Pancreas (tissue), 10 donors: ENCODE measurements around the gene AIG1. TPM values are rescaled to one million over a fixed set of nuclear protein-coding genes. Genes with fewer than 3 reads are reported as not detected.

ENCODE experiments used
- ATAC-seq, 4 donors: fragments of 200-7000 bp; cut with Tn5 transposase; one replicate each; pipeline versions ENCODE4 v1.8.0 to v1.9.1; 2020; ENCODE audit warnings: mild to moderate bottlenecking in 4 of 4, moderate library complexity in 4 of 4
- DNase-seq, 6 donors: peaks; one replicate each; pipeline ENCODE4 v3.0.0-alpha.2; 2020
- FAIRE-seq: peaks from 2 replicates; lab custom pipeline; 2012; peaks lifted over from hg19 to GRCh38; lab: Jason Lieb, UNC
- H3K27ac ChIP-seq, 4 donors: fragments of 200-600 bp; sonication (generic); 1 replicate in 3 of 4; 2 replicates in 1 of 4; pipeline versions ENCODE4 v1.5.0 to v1.8.0; 2020
- H3K27me3 ChIP-seq, 4 donors: fragments of 200-600 bp; one replicate each; pipeline ENCODE4 v1.8.0; 2021
- H3K36me3 ChIP-seq, 3 donors: fragments of 200-600 bp; sonication (generic) in 1 of 3; one replicate each; pipeline versions ENCODE4 v1.5.0 to v1.8.0; 2020 to 2021
- H3K4me1 ChIP-seq, 3 donors: fragments of 200-600 bp; one replicate each; pipeline ENCODE4 v1.8.0; 2021
- H3K4me3 ChIP-seq, 4 donors: fragments of 200-600 bp; sonication (generic) in 2 of 4; one replicate each; pipeline versions ENCODE4 v1.5.0 to v1.8.0; 2020 to 2021
- H3K9me3 ChIP-seq, 4 donors: fragments of 200-600 bp; one replicate each; pipeline ENCODE4 v1.8.0; 2021
- CTCF ChIP-seq, 4 donors: fragments of 200-600 bp; sonication (generic) in 3 of 4; IDR thresholded peaks; one replicate each; pipeline versions ENCODE4 v1.5.0 to v1.8.0; 2021; ENCODE audit warnings: antibody characterized with exemption in 4 of 4
- WGBS, 2 donors: extraction: QIAGEN DNeasy Blood & Tissue Kit; methylation state at CpG; one replicate each; pipeline ENCODE4 v1.1.7; 2013; 5-methylcytosine and 5-hydroxymethylcytosine counted together
- intact Hi-C, 3 donors: fragments of 100-400 bp; cut with DNase I; formaldehyde crosslinking; loops; one replicate each; pipeline versions ENCODE4 v1.11.1 to v1.14.2; 2022
- polyA plus RNA-seq, 2 donors: library from polyadenylated mRNA; stranded (reverse); fragments of 200-250 nt; gene quantifications; one replicate each; pipeline ENCODE4 v1.2.3, GENCODE V29; 2013
- total RNA-seq, 6 donors: library from RNA; stranded (reverse); fragmentation: NEBNext Ultra II Directional in 4 of 6; extraction: Animal tissue kit (Norgen Biotek cat#: 25700) in 4 of 6; gene quantifications; one replicate each; pipeline versions ENCODE4 v1.2.1 to v1.2.4, GENCODE V29; 2021 to 2023
- donor health status: healthy with polysubstance abuse.
- donor health status: DM: no; HTN: no; CAD: no; lungs with moderate emphysema.
- donor health status: DM: no; HTN: no; CAD: no.
- donor health status: control.
- donor health status: control.
- donor health status: Bipolar disorder and iron deficiency.
- donor health status: DM: yes; HTN: yes; CAD: no.
- donor health status: DM: no; HTN: no; CAD: no.
- donor health status: DM: no; HTN: no; CAD: no.
- donor health status: DM: yes; HTN: yes; CAD: no.

Gene AIG1
- total and polyA plus RNA-seq, 8 donors = 8.7 to 28.9 (median 14.9) TPM

GRCh38 chr6:143141442-143141841, 80.8 kb downstream of the AIG1 start:
- DNase-seq (no peak), ATAC-seq (no peak), FAIRE-seq (no peak)
- H3K4me1 ChIP-seq = no peaks in the 10 kb centered on the region
- no peaks in the 10 kb centered on the region for H3K9me3 ChIP-seq
- no peak for TF ChIP-seq CTCF (IDR thresholded peaks at IDR 0.05)
- H3K4me3 ChIP-seq = no peak overlapping the region
- intact Hi-C loops = no loop called here
- H3K27ac ChIP-seq = no peak overlapping the region
- H3K36me3 ChIP-seq = no peaks in the 10 kb centered on the region
- 92 to 95% methylated on average over 2 of the region's 2 CpGs for WGBS, 2 donors
- no peaks in the 10 kb centered on the region for H3K27me3 ChIP-seq

GRCh38 chr6:143146186-143146851, 85.6 kb downstream of the AIG1 start:
- Histone ChIP-seq H3K36me3 (no peaks in the 10 kb centered on the region), H3K4me3 (no peak overlapping the region), H3K4me1 (no peaks in the 10 kb centered on the region), H3K9me3 (no peaks in the 10 kb centered on the region), H3K27me3 (no peaks in the 10 kb centered on the region), H3K27ac (no peak overlapping the region)
- ATAC-seq (no peak), DNase-seq (no peak), FAIRE-seq (no peak)
- WGBS, 2 donors = 78 to 83% methylated on average over 3 of the region's 3 CpGs
- TF ChIP-seq CTCF (IDR thresholded peaks at IDR 0.05) = no peak
- intact Hi-C loops = no loop called here

- ATAC-seq (no peak), DNase-seq (no peak), FAIRE-seq (no peak)
- WGBS, 2 donors = 92 to 93% methylated on average over 2 of the region's 2 CpGs
- Histone ChIP-seq H3K27me3 (no peaks in the 10 kb centered on the region), H3K27ac (no peak overlapping the region), H3K4me3 (no peak overlapping the region), H3K36me3 (no peaks in the 10 kb centered on the region), H3K9me3 (no peaks in the 10 kb centered on the region), H3K4me1 (no peaks in the 10 kb centered on the region)
- intact Hi-C loops = no loop called here
- TF ChIP-seq CTCF (IDR thresholded peaks at IDR 0.05) = no peak
Measured at GRCh38 chr6:143149771-143150170, 89.1 kb downstream of the AIG1 start.

- ATAC-seq = no peak
- no peak for DNase-seq
- Histone ChIP-seq H3K4me1 (no peaks in the 10 kb centered on the region), H3K27me3 (no peaks in the 10 kb centered on the region), H3K27ac (no peak overlapping the region), H3K36me3 (no peaks in the 10 kb centered on the region), H3K9me3 (no peaks in the 10 kb centered on the region), H3K4me3 (no peak overlapping the region)
- FAIRE-seq = no peak
- no peak for TF ChIP-seq CTCF (IDR thresholded peaks at IDR 0.05)
- intact Hi-C loops = no loop called here
- WGBS, 2 donors = 93 to 97% methylated on average over 1 of the region's 1 CpG
Measured at GRCh38 chr6:143150281-143150680, 89.6 kb downstream of the AIG1 start.

- DNase-seq (no peak), ATAC-seq (no peak), FAIRE-seq (no peak)
- Histone ChIP-seq H3K4me3 (no peak overlapping the region), H3K36me3 (no peaks in the 10 kb centered on the region), H3K27me3 (no peaks in the 10 kb centered on the region), H3K4me1 (no peaks in the 10 kb centered on the region), H3K9me3 (no peaks in the 10 kb centered on the region), H3K27ac (no peak overlapping the region)
- intact Hi-C loops = no loop called here
- 90 to 91% methylated on average over 3 of the region's 3 CpGs for WGBS, 2 donors
- TF ChIP-seq CTCF (IDR thresholded peaks at IDR 0.05) = no peak
Measured at GRCh38 chr6:143151381-143151780, 90.7 kb downstream of the AIG1 start.
